Measurements from ENCODE around the gene ICAM5. TPM values are rescaled to one million over a fixed set of nuclear protein-coding genes. Genes with fewer than 3 reads are reported as not detected.
A peak's percentile ranks its signal among the peaks of the same experiment; 100 is the strongest.
"Not testable (repeated sequence)": the region's sequence is repeated elsewhere in the genome, so short reads cannot be mapped to it uniquely, and the experiment has no call there.

Gene ICAM5
- total and polyA plus RNA-seq, 7 donors: 0.04 to 0.22 (median 0.08) TPM; not detected in 3

GRCh38 chr19:10332965-10333757 is 43.4 kb downstream of the ICAM5 start, which contains the start of gene RAVER1:
Gene RAVER1 (minus strand): TSS chr19:10333529. CDS start chr19:10333507, 22 bp downstream.
- no peaks in the 10 kb centered on the region for H3K27me3 ChIP-seq (ENCODE audit: insufficient read depth in 3 of 3, low read length in 2 of 3)
- H3K4me3 ChIP-seq: peak within 1 kb of the TSS; percentile 69
- peaks cover 12% of the 10 kb centered on the region for H3K4me1 ChIP-seq
- 1% methylated on average over 72 to 82 of the region's 82 CpGs for WGBS, 3 donors
- intact Hi-C loops (cut with DNase I): loop anchor here in 1 of 2 donors (5.0 to 10.0 kb wide), 3 partner anchors 49 to 498 kb away; partner anchors contain the start of genes ICAM1, PIN1 and TYK2
- peak within 1 kb of the TSS; percentile 84 for H3K27ac ChIP-seq
- DNase-seq: peak; percentile 98 to 99
- peak; percentile 94 to 96 (median 95) for ATAC-seq
- no peaks in the 10 kb centered on the region for H3K9me3 ChIP-seq
- H3K36me3 ChIP-seq (ENCODE audit: insufficient read depth in 1 of 2, low read depth in 1 of 2): peaks cover 0 to 27% of the 10 kb centered on the region in 2 donors
- no peak for TF ChIP-seq CTCF (IDR thresholded peaks at IDR 0.05)

- 3 to 7% (median 6%) methylated on average over 44 of the region's 44 CpGs for WGBS, 3 donors
- no peak for DNase-seq
- intact Hi-C loops (cut with DNase I): loop anchor here in 1 of 2 donors (5.0 to 10.0 kb wide), 3 partner anchors 48 to 499 kb away; partner anchors contain the start of genes ICAM1, PIN1 and TYK2
These were observed 44.2 kb downstream of the ICAM5 start for GRCh38 chr19:10333758-10334587.

GRCh38 chr19:10334588-10335351 is 45.0 kb downstream of the ICAM5 start:
- no peak for TF ChIP-seq CTCF (IDR thresholded peaks at IDR 0.05)
- Histone ChIP-seq H3K9me3 (no peaks in the 10 kb centered on the region), H3K27me3 (ENCODE audit: insufficient read depth in 3 of 3, low read length in 2 of 3) (no peaks in the 10 kb centered on the region), H3K27ac (peak overlapping the region; percentile 84), H3K4me3 (peak overlapping the region; percentile 69), H3K4me1 (peaks cover 12% of the 10 kb centered on the region), H3K36me3 (ENCODE audit: insufficient read depth in 1 of 2, low read depth in 1 of 2) (peaks cover 0 to 11% of the 10 kb centered on the region in 2 donors)
- intact Hi-C loops (cut with DNase I): loop anchor here in 1 of 2 donors (5.0 to 10.0 kb wide), 3 partner anchors 48 to 500 kb away; partner anchors contain the start of genes ICAM1, PIN1 and TYK2
- DNase-seq: peak; percentile 95 to 98
- ATAC-seq: peak; percentile 82 to 85 (median 84)
- WGBS, 3 donors: 5 to 8% (median 7%) methylated on average over 46 to 59 of the region's 59 CpGs

More at GRCh38 chr19:10333758-10334587, 44.2 kb downstream of the ICAM5 start:
- peak in 2 of 4 donors; percentile 0 to 1 for ATAC-seq
- peaks cover 0 to 19% of the 10 kb centered on the region in 2 donors for H3K36me3 ChIP-seq (ENCODE audit: insufficient read depth in 1 of 2, low read depth in 1 of 2)
- no peaks in the 10 kb centered on the region for H3K9me3 ChIP-seq
- TF ChIP-seq CTCF (IDR thresholded peaks at IDR 0.05): no peak
- no peaks in the 10 kb centered on the region for H3K27me3 ChIP-seq (ENCODE audit: insufficient read depth in 3 of 3, low read length in 2 of 3)
- peak overlapping the region; percentile 84 for H3K27ac ChIP-seq
- H3K4me1 ChIP-seq: peaks cover 12% of the 10 kb centered on the region
- H3K4me3 ChIP-seq: peak overlapping the region; percentile 69

GRCh38 chr19:10335352-10335985 is 45.7 kb downstream of the ICAM5 start:
- 35 to 50% (median 43%) methylated on average over 26 of the region's 26 CpGs for WGBS, 3 donors
- Histone ChIP-seq H3K9me3 (no peaks in the 10 kb centered on the region), H3K4me1 (peaks cover 12% of the 10 kb centered on the region), H3K27ac (no peak overlapping the region), H3K36me3 (ENCODE audit: insufficient read depth in 1 of 2, low read depth in 1 of 2) (peaks cover 0 to 4% of the 10 kb centered on the region in 2 donors), H3K4me3 (peak overlapping the region; percentile 69), H3K27me3 (ENCODE audit: insufficient read depth in 3 of 3, low read length in 2 of 3) (no peaks in the 10 kb centered on the region)
- DNase-seq: no peak
- intact Hi-C loops (cut with DNase I): loop anchor here in 1 of 2 donors (10.0 kb wide), 1 partner anchor 501 kb away; the partner anchor contains the start of gene PIN1
- no peak for TF ChIP-seq CTCF (IDR thresholded peaks at IDR 0.05)
- ATAC-seq: no peak

- not testable (repeated sequence) for H3K27me3 ChIP-seq (ENCODE audit: insufficient read depth in 3 of 3, low read length in 2 of 3); H3K36me3 ChIP-seq (ENCODE audit: insufficient read depth in 1 of 2, low read depth in 1 of 2); ATAC-seq; H3K4me1 ChIP-seq; DNase-seq; H3K9me3 ChIP-seq; H3K4me3 ChIP-seq; H3K27ac ChIP-seq
- WGBS, 3 donors: 90 to 95% (median 92%) methylated on average over 9 of the region's 9 CpGs
- intact Hi-C loops (cut with DNase I): loop anchor here in 1 of 2 donors (10.0 kb wide), 1 partner anchor 502 kb away; the partner anchor contains the start of gene PIN1
These were observed 47.0 kb downstream of the ICAM5 start for GRCh38 chr19:10336725-10337124.

All from psoas muscle (tissue), 8 donors.